ENCODE measurements around the gene RIBC2.
"Not testable (repeated sequence)": the region's sequence is repeated elsewhere in the genome, so short reads cannot be mapped to it uniquely, and the experiment has no call there.

The RIBC2 gene

GRCh38 chr22:45450101-45450785 lies 36.8 kb downstream of the RIBC2 start:
- no peak for DNase-seq

DNA sequence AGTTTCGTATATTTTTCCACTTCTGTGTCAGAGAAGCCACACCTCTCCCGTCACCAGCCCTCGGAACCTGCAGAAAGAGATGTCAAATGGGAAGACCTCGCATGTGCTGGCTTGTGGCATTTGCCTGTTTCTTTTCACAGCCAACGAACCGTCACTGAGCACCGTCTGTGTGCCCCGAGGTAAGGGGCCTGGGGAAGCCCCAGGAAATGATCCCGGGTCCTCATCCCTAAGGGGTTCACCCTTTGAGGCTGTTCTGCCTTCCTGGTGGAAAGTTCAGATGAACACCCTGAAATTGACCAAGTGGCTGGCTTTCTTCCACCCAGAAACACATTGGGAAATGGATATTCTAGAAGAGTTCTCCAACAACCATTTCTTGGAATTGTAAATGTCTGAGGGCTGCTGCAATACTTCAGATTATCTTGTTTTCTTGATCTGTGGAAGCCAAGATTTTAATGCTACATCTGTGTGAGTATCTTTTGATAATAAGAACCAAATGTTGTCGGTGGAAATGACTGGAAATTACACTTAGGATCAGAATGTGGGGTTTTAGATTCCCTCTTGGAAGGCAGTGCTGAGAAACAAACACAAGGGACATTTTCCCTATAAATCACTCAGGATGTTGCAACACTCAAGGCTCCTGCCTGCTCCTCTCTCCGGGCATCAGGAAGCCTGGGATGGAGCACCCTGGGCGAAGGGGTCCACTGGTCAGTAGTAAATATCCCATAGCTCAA lies 37.6 kb downstream of the RIBC2 start:
- no peak for DNase-seq

- no peak for DNase-seq
Measured at GRCh38 chr22:45451972-45452371, 38.5 kb downstream of the RIBC2 start.

DNA sequence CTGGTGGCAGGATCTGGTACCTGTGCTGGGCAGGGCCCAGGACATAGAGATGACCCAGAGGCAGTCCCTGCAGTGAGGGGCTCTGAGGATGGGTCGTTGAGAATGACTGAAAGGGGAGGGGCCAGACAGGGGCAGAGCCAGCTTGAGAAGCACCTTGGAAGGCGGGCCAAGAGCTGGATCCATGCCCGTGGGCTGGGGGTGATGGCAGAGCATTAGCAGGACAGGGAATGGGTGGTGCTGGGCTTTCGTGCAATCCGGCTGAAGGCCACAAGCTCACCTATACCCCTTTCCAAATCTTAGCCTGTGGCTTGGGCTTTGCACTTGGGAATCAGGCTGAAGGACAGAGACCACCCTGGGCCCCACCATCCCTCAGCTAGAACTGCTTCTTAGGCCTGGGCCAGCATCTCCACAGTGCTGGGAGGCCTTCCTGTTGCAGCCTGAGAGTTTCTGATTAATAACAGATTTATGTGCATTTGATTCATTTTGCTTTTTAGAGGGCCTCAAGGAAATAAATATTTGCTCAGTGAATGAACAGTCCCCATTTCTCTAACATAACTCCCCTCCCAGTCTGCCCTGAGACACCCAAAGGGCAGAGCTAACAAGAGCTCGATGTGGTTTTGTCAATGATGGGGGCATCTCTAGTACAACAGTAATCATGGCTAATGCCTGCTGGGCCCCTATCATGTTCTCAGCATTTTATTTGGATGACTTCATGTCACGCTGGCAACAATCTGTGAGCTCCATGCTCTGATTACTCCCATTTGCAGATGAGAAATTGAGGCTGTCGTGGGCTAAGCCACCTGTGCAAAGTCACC lies 39.3 kb downstream of the RIBC2 start:
- no peak for DNase-seq

- DNase-seq = no peak
Measured at GRCh38 chr22:45453764-45454163, 40.3 kb downstream of the RIBC2 start.

DNA sequence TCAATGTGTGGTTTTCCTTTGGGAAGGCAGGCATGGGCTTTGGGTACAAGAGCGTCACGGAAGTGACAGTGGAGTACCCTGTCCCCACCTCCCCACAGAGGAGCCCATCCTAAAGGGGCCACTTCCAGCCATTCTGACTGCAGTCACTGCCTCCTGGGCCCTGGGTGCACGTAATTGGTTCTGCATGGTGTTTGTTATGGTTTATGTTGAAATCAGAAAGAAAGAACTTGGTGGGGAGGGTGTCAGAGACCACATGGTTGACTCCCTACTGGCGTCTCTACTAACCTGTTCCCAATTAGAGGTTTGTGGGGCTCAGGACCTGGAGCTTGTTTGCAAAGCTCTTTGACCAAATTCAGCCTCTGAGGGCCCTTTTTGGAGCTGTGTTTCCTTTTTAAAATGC lies 40.8 kb downstream of the RIBC2 start:
- no peak for DNase-seq

DNA sequence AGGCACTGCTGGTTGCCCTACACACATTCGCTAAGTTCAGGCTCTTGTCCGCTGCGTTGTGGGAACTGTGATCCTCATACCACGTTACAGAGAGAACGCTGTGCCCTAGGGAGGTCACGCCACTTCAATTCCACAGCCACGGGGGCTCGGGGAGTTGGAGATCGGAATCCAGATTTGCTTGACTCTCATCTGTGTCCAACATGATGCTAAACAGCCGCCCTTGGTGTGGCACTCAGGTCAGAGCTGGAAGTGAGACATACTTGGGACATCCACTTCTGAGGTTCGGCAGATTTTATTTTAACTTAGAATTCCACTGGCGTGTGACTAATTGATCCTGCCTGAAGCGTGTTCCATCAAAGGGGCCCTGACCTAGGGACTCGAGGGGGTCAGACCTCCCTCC lies 41.7 kb downstream of the RIBC2 start:
- DNase-seq = no peak

GRCh38 chr22:45455621-45456020 lies 42.1 kb downstream of the RIBC2 start:
- no peak for DNase-seq

GRCh38 chr22:45456811-45457210 lies 43.3 kb downstream of the RIBC2 start:
- no peak for DNase-seq

GRCh38 chr22:45458532-45458931 lies 45.0 kb downstream of the RIBC2 start:
- no peak for DNase-seq

GRCh38 chr22:45459235-45459634 lies 45.7 kb downstream of the RIBC2 start:
- DNase-seq = no peak

GRCh38 chr22:45460288-45461109 lies 47.0 kb downstream of the RIBC2 start:
- no peak for DNase-seq

DNA sequence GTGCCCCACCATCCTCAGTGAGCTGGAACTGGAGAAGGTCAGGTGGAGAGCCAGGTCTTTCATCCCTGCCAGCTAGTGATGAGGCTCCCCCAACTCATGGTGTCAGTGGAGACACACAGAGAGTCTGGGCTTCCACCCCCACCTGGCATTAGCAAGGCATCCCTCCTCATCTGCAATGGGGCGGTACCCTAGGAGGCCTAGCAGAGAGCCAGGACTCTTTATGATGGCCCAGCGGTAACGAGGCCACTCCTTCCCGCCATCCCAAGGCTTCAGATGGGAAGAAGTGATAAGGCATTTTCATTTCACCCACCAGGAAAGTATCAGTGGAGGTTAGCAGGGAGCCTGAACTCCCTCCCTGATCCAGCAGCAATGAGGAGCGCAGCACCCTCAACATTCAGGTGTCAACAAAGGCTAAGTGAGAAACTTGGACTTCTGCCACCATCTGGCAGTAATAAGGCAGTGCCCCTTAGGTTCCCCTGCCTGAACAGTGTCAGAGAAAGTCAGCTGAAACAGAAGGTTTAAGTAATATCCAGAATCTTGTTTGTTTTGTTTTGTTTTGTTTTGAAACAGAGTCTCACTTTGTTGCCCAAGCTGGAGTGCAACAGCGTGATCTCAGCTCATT lies 48.7 kb downstream of the RIBC2 start:
- DNase-seq = no peak

DNA sequence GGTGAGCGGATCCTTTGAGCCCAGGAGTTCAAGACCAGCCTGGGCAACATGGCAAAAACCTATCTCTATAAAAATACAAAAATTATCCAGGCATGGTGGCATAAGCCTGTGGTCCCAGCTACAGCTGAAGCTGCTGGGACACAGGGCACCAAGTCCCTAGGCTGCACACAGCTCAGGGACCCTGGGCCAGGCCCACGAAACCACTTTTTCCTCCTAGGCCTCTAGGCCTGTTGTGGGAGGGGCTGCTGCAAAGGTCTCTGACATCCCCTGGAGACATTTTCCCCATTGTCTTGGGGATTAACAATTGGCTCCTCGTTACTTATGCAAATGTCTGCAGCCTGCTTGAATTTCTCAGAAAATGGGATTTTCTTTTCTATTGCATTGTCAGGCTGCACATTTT lies 50.2 kb downstream of the RIBC2 start:
- DNase-seq = not testable (repeated sequence)

GRCh38 chr22:45465633-45466032 lies 52.1 kb downstream of the RIBC2 start:
- DNase-seq = no peak

DNA sequence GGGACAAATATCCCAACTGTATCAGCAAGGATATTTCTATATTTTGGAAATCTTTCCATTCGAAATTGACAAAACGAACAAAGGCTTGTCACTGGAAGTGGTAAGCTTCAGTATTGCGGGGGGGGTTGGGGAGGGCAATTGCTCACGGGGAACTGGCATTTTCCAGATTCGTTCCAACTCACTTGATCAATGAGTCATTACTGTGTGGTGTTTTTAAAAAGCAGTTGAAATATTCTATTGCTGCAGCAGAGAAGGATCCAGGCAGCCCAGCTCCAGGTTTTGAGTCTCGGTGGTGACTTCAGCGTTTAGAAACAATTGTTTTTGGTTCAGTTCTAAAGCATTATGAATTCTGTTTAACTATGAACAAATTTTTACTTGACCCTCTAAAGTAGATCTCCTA lies 55.4 kb downstream of the RIBC2 start:
- no peak for DNase-seq

- DNase-seq = no peak
Measured at GRCh38 chr22:45469281-45470073, 56.0 kb downstream of the RIBC2 start.

GRCh38 chr22:45470871-45471270 lies 57.4 kb downstream of the RIBC2 start:
- no peak for DNase-seq

DNA sequence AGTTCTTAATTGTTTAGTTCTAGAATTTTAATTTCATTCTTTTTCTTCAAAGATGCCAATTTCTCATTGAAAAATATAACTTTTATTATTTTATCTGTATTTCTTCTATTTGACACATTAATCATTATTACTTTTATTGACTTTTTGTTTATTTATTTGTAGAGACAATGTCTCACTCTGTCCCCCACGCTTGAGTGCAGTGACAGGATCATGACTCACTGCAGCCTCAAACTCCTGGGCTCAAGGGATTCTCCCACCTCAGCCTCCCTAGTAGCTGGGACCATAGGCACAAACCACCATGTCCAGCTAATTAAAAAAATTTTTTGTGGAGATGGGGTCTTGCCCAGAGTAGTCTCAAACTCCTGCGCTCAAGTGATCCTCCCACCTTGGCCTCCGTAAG lies 58.9 kb downstream of the RIBC2 start:
- DNase-seq = no peak

DNA sequence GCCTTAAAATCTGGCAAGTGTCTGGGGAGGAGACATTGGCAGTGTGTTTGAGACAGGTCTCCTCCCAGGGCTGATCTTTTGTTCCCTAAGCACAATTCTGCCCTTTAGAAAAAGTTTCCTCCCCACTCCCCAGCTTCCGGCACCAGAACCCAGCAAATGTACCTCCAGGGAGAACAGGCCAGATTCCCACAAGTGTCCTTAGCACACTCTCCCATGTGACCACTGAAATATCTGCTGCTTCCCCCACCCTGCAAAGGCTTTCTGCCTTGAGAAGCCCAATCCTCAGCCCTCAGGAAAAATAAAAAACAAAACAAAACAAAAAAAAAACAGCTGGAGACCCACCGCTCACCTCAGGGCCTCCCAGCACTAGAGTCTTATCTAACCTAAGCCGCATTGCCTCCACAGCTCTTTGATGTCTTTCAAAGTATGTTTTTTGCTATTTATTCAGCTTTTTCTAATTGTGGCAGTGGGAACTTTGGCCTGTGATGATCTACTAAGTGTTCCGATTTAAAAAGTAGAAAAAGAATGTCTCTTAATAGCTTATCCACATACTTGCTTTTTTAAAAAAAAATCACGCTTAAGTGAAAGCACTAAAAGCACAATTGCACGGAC lies 60.2 kb downstream of the RIBC2 start:
- no peak for DNase-seq

All from activated CD8-positive, alpha-beta memory T cell treated with anti-CD3 and anti-CD28 coated beads, Interleukin-2, amount 50 U/mL, for 48 hours (primary cell).